SH-SY5Y (cell line): ENCODE results near the gene RASGEF1B.

ENCODE experiments used
- GATA2 ChIP-seq: IDR thresholded peaks from 2 replicates; pipeline ENCODE4 v1.6.1; 2011; ENCODE audit warnings: mild to moderate bottlenecking, low read depth, low read length
- GATA3 ChIP-seq: IDR thresholded peaks from 2 replicates; pipeline ENCODE4 v1.6.1; 2011; ENCODE audit warnings: low read depth, mild to moderate bottlenecking, low read length, moderate library complexity

- TF ChIP-seq GATA3 (no peak), GATA2 (no peak)
Measured at GRCh38 chr4:81454499-81454898, 17.2 kb downstream of the RASGEF1B start.
